DMS153 treated with DMSO at 0.1 percent for 48 hours (cell line): ENCODE measurements around the gene MICU1.
"Not testable (repeated sequence)": the region's sequence is repeated elsewhere in the genome, so short reads cannot be mapped to it uniquely, and the experiment has no call there.

Experiments
- DNase-seq: peaks from one replicate; lab custom pipeline; 2025; ENCODE audit not compliant: unreplicated experiment; lab: John Stamatoyannopoulos, UW

The MICU1 gene

DNA sequence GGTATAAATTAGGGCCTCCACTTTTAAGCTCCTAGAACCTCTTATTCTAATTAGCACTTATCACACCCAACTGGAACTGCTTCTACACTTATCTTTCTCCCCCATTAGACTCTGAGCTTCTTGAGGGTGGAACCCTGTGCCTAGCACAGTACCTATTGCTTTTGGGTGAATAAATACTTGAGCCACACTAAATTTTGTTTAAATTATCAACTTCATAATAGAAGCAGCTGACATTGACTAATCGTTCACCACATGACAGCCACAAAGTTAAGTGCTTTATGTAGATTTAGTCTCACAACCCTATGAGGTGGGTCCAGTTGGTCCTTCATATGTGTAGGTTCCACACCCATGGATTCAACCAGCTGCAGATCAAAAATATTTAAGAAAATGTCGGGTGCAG is 235.1 kb downstream of the MICU1 start:
- DNase-seq: no peak

DNA sequence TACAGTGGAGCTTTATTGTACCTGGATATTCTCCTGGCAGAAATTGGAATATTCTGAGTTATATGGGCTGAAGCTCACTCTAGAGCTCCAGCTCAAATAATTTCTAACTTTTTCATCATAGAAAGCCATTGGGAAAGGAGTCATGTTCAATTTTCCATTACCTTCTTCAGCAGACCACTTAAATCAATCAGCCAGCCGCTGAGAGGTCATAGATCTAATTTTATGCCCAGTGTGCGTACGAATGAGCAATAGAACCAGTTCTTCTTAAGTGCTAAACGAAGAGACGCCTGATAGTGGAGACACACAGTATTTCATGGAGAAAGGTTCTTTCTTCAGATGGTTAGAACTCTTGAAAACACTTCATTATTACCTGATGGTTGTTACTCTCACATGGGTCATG is 236.2 kb downstream of the MICU1 start:
- no peak for DNase-seq

DNA sequence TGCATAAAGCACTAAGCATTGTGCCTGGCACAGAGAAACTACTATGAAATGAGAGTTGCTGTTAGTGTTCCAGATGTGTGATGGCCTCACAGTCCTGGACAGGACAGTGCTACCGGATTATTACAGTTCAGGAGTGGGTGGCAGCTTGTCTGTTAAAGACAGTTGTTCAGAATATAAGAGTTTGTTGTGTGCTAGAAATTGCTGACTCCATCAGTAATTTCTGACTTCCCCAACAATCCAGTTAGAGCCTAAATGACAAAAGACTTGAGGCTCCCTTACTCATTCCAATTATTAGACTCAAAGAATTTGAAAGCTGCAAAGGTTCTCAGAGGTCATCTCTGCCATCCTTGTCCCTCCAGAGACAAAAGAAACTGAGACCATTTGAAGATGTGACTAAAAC is 236.9 kb downstream of the MICU1 start:
- DNase-seq: no peak

DNA sequence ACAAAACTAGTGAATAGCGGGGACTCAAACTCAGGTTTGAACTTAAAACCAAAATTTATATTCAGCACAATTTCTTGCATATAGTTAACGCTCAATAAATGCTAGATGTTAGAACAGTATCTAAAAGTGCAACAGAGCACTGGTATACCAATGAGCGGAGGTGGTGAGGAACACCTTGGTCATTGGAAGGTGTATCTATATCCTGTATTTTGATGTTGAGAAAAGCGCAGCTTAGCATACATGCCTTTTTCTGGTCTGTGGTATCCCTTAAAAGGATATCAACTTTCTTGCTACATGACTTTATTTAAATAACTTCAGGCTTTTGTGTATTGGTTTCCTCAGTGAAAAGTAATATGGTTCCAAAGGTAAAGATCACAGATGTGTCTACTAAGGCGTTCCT is 237.8 kb downstream of the MICU1 start:
- no peak for DNase-seq

DNA sequence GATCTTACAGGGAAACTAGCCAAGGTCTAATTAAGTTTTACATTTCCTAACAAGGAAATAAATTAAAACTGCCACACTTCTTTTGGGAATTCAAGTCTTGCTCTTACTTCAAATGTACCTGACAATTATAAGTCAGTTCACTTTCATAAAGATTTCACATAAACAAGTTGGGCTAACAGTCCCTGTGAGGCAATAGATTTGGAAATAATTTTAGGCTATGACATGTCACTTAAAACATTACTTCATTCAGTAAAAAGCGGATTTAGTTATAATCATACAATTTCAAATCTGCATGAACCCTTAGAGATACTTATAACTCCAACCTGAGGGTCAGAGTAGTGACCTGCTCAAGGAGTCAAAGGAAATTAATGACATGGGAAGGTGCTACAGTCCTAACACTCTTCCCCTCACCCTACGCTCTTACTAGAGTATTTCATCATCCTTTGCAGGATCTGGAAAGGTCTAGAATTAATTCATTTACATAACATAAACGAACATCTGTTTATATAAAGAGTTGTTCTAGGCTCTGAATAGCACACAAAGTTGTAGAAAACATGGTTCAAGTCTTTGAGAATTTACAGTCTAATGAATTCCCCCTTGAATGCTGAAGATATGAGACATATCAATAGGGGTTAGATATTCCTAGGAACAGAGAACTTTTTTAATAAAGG is 238.8 kb downstream of the MICU1 start:
- no peak for DNase-seq

DNA sequence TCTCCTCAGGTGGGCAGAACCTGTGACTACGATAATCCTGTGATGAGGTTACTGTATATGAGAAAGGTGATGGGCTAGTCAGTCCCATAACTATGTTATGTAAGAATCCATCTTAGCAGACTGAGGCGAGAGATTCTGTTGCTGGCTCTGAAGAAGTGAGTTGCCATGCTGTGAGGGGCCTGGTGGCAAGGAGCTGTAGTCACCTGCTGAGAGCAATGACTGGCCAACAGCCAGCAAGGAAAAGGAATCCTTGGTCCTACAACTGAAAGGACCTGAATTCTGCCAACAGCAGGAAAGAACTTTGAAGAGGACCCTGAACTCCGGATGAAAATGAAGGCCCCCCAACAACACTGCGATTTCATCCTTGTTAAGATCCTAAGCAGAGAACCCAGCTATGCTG is 240.2 kb downstream of the MICU1 start:
- DNase-seq: no peak

DNA sequence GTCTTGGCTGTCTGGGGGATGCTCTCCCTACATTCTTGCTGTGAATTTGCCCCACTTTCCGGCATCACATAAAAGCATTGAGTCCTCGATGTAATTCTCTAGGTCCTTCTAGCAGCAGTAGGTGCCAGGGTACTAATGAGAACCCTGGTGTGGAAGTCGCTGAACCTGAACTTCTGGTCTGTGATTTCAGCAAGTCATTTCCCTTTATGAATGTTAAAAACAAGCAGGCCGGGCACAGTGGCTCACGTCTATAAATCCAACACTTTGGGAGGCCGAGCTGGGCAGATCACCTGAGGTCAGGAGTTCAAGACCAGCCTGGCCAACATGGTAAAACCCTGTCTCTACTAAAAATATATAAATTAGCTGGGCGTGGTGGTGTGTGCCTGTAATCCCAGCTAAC is 240.9 kb downstream of the MICU1 start:
- not testable (repeated sequence) for DNase-seq

DNA sequence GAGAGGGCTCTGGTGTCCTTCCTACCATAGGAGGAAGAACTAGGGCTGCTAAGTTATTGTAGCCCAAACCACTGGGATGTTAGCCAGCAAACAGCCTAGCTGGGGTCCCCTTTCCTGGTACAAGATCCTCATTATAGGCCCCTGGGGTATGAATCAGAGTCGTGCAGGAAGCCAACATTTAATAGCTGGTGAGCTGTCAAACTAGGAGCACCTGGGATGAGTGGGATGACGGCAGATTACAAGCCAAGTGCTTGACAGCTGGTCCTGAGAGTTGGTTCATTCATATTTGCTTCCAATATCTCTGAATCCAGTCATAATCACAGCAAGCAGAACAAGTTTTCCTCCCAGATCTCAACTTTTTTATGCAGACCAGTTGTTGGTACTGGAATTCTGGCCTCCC is 246.1 kb downstream of the MICU1 start:
- DNase-seq: no peak

DNA sequence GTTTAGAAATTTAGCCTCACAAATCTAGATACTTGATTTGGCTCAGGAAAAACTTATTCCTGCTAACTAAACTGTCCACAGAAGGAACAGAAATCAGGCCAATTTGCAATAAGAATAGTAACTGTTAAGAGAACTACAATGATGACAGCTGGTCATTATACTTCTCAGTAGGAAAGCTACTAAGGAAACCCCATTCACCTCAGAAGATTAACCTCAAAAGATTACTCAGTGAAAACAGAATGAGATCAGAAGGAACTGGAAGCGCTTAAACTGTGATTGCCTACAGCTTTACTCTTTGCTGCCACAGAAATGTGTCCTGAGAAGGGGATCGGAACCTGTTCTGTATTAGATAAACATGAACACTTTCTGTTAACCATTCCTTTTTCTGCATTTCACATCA is 246.8 kb downstream of the MICU1 start:
- no peak for DNase-seq

DNA sequence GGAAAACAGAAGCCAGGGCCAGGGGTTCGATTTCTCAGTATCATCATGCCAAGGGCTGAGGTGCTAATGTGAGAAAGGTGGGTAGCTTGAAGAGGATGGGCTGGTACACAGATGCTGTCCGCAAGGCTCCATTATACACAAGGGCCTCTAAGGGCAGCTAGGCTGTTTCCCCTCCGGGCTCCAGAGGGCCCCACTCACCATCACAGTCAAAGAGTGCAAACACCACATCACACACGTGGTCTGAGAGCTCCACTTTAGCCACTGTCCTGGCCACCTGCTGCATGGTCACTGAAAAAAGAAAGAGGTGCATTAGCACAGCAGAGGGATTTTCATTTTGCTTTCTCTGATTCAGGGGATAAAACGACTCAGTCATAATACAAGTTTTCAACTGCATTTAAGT is 250.3 kb downstream of the MICU1 start:
- no peak for DNase-seq

DNA sequence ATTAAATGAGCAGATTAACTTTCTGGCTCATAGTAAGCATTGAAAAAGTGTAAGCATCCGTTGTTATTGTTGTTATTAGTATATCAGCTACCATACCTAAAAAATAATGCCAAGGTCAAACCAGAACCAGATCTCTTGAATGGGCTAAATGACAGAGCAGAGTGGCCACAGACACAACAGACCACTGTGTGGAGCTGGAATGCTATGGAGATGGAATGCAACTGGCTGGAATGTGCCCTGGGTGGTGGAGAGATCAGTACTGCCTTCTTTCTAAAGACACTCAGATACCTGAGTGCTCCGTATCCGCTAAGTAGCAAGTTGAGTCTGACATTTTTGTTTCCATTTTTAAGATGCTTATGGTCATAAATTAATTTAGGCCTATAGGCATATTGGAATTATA is 250.7 kb downstream of the MICU1 start:
- DNase-seq: no peak

DNA sequence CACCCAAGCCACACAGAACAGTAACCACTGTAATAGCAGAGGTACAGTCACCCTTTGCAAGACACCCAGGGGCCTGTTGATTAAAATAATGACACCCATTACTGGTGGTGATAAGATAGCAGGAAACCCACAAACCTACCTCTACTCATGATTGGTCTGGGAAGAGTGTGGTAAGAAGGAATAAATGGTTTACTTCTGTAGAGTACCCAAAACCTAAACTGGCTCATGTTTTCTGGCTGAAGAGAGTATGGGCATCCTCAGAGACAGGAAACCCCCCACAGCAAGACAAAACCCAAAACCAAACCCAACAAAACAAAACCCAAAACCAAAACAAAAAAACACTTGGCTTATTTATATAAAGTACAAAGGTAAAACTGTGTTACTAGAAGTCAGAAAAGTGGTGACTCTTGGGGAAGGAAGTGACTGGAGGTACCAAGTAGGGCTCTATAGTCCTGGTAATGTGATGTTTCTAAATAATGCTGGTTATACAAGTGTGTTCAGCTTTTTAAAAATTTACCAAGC is 255.6 kb downstream of the MICU1 start:
- DNase-seq: no peak

DNA sequence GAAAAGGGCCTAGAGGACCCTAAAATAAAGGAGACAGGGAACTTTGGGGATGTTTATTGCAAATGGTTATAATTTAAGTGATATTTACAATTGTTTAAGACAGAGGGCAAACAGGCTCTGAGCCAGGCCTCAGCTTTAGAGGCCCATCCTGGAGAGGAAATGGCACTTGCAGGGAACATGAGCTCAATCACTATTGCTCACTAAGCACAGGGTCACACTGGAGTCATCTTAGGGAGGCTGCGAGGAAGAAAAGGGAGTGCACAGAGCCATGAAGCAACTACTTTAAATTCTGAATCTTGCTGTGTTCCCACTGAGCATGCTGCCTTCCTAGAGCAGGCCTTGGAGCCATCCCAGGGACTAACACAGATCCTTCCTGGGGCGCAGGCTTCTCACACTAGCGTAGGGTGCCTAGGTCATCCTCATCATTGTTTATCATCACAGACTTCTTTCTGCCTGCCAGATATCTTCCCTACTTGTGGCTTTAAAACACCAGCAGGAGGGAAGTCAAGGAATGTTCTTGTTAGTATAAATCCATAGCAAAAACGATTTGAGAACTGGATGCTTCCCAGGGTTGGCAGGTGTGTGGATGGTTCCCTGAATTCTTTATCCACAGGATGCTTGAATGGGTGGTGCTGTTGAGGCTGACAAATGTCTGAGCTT is 258.4 kb downstream of the MICU1 start:
- no peak for DNase-seq

DNA sequence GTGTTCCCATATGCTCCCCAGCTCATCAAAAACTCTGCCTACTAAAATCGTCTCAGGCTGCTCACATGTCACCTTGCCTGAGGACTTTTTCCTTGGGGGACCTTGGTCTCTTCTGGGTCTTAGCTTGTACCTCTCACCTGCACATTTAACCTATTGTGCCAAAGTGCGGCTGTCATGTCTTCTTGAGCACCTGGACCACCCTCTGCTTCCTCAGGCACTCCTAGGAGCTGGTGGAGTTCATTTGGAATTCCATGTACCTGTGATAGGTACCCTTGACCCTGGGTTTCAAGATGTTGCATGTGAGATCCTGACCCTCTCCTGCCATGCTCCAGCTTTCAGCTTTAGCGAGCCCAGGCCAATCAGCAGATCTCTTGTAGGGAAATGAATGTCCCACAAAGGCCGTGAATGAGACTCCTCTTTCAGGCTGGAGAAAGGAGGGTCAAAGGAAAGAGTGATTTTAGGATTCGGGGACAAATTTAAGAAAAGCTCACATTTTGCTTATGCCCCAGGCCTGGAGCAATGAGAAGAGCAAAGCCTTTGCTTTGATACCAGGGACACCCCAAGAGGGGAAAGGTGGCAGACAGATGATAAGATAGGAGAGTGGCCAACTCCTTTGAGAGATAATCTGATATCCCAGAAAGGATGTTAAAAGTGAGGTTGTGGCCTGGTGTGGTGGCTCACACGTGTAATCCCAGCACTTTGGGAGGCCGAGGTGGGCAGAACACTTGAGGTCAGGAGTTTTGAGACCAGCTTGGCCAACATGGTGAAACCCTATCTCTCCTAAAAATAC is 260.6 kb downstream of the MICU1 start:
- no peak for DNase-seq

DNA sequence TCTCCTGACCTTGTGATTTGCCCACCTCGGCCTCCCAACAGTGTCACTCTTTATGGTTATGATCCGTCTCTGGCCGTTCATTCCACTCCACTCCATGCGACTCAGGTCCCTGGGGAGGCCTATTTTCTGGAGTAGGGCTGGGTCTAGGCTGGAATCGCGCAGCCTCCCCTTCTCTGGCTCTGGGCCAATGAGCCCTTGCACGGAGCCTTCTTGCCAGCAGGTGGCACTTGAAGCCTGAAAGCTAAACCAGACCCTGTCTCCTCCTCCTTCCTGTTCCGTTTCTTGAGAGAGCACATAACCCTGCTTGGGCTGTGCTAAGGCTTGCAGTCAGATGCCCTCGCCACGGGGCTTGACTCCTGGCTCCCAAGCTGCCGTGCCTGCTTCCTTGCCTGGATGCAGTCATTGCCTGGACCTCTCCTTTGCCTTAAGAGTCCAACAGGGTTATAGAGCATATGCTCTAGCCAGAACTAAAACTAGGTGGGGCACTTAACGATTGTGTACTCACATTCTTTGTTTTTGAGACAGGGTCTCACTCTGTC is 261.6 kb downstream of the MICU1 start:
- DNase-seq: peak; percentile 79

DNA sequence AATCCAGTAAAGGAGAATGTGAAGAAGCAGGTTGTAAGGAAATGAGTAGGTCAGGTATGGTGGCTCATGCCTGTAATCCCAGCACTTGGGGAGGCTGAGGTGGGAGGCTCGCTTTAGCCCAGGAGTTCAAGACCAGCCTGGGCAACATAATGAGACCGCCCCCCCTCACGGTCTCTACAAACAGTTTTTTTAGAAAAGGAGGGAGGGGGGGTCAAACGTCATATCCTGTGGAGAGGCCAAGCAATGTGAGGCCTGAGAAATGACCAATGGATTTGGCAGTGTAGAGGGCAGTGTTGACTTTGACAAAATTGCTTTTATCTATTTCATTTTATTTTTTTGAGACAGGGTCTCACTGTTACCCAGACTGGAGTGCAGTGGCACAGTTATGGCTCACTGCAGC is 268.9 kb downstream of the MICU1 start:
- DNase-seq: no peak

DNA sequence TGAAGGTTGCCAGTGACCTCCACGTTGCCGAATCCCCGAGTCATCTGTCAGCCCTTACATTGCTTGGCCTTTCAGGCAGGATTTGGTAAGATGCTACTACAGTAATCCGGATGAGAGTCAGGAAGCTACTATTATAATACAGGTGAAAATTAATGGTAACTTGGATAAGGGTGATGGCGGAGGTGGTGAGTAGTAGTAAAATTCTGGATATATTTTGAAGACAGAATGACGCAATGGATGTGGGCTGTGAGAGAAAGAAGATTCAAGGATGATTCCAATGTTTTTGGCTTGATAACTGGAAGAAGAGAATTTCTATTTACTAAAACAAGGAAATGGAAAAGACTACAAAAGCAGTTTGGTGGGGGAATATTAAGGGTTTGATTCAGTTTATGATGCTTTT is 269.8 kb downstream of the MICU1 start:
- no peak for DNase-seq

DNA sequence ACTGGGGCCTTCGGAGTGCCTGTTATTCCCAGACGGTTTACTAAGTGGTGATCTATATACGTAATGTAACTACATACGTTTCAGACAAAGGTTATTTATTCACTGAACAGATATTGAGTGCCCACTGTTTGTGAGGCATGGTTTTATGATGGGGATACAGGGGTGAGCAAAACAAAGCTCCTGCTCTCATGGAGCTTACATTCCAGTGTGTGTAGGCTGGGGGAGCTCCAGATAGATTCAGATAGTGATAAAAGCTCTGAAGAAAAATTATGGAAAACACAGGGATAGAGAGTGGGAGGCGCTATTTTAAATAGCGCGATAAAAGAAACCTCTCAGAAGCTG is 270.7 kb downstream of the MICU1 start:
- DNase-seq: no peak

DNA sequence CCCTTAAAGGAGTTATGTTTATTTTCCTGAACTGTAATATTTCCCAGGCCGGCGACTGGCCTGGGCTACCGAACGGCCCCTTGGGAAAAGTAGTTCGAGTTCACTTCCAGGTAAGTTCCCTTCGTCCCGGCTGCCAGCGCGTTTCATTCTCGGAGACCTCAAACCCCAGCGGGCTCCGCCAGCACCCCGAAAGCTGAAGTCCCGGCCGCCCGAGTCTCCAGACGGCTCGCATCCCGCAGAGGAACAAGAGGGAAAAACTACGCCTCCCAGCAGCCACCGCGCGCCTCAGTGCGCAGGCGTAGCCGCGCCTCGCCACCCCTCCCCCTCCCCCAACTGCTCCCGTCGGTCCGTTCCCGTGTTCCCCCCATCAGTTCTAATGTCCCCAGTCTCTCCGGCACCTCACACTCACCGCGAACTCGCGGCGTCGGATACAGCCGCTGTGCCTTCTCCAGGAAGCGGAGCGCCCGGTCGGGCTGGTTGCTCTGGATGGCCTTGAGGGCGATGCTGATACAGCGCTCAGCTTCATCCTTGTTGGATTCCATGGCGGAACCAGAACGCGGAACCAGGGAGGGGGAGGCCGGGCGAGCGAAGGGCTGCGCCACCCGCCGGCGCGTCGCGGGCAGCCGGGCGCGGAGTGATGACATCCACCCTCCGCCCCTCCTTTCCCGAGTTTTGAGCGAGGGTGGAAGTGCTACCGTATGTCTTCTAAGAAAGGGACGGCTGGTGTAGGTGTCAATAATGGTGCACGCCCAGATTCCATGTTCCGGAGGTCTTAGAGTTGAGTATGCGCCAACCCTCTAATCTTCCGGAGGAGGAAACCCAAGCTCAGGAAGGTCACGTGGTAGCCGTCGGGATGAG is 271.3 kb downstream of the MICU1 start, which contains the start of gene DNAJB12:
DNAJB12 (minus strand) TSS at position 564 of the 858 bp plus-strand sequence; CDS start at position 542, 22 bp downstream.
- peak; percentile 76 for DNase-seq

DNA sequence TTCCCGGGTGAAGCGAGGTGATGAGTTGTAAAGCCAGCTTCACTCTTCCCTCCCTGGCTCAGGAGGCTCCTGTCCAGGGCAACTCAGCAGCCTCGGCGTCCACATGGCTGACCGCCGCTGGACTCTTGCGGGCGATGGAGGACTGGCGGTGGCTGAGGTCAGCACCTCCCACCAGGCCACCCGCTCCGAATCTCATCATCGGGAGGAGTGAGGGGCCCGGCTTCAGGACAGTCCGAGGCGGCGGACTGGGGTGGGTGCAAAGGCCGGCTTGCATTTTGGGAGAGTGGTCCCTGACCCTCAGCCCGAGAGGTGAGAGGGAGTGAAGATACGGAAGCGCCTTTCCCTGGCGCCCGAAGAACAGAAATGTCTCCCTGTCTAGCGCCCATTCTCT is 271.9 kb downstream of the MICU1 start:
- no peak for DNase-seq
